Inflammatory macrophage treated with lipopolysaccharide for 4 hours (primary cell): ENCODE measurements around the gene TGM5.
"Not testable (repeated sequence)": the region's sequence is repeated elsewhere in the genome, so short reads cannot be mapped to it uniquely, and the experiment has no call there.

Source experiments
- DNase-seq: peaks from one replicate; pipeline ENCODE4 v3.0.0-alpha.2; 2020

The TGM5 gene

GRCh38 chr15:43275740-43276562 lies 9.2 kb upstream of the TGM5 start:
- DNase-seq, result no peak

GRCh38 chr15:43274136-43274535 lies 7.4 kb upstream of the TGM5 start:
- no peak for DNase-seq

- no peak for DNase-seq
Measured at GRCh38 chr15:43273243-43273642, 6.5 kb upstream of the TGM5 start.

GRCh38 chr15:43271908-43272307 lies 5.2 kb upstream of the TGM5 start:
- not testable (repeated sequence) for DNase-seq

GRCh38 chr15:43270676-43271306 lies 4.1 kb upstream of the TGM5 start:
- no peak for DNase-seq

GRCh38 chr15:43270113-43270665 lies 3.5 kb upstream of the TGM5 start:
- DNase-seq, result no peak

GRCh38 chr15:43268111-43269105 lies 1.7 kb upstream of the TGM5 start:
- DNase-seq, result no peak

GRCh38 chr15:43267439-43267838 lies 711 bp upstream of the TGM5 start:
- DNase-seq, result no peak

GRCh38 chr15:43266386-43266785 lies 342 bp downstream of the TGM5 start:
- DNase-seq, result no peak

GRCh38 chr15:43260011-43260615 lies 6.6 kb downstream of the TGM5 start:
- no peak for DNase-seq

GRCh38 chr15:43258781-43259180 lies 7.9 kb downstream of the TGM5 start:
- DNase-seq, result no peak

GRCh38 chr15:43256341-43256740 lies 10.4 kb downstream of the TGM5 start:
- no peak for DNase-seq

- DNase-seq, result no peak
Measured at GRCh38 chr15:43255376-43255775, 11.4 kb downstream of the TGM5 start.

- peak; percentile 8 for DNase-seq
Measured at GRCh38 chr15:43253431-43254403, 13.0 kb downstream of the TGM5 start.

- peak; percentile 15 for DNase-seq
Measured at GRCh38 chr15:43251871-43252250, 14.9 kb downstream of the TGM5 start.

- no peak for DNase-seq
Measured at GRCh38 chr15:43251185-43251870, 15.4 kb downstream of the TGM5 start.

GRCh38 chr15:43250785-43251184 lies 15.9 kb downstream of the TGM5 start:
- no peak for DNase-seq

GRCh38 chr15:43249699-43250203 lies 17.0 kb downstream of the TGM5 start:
- DNase-seq, result peak; percentile 71

GRCh38 chr15:43249236-43249635 lies 17.5 kb downstream of the TGM5 start:
- no peak for DNase-seq

GRCh38 chr15:43246261-43246774 lies 20.4 kb downstream of the TGM5 start:
- no peak for DNase-seq
